ENCODE measurements around the gene BRI3BP. TPM values are rescaled to one million over a fixed set of nuclear protein-coding genes. Genes with fewer than 3 reads are reported as not detected.
A peak's percentile ranks its signal among the peaks of the same experiment; 100 is the strongest.

Gene BRI3BP
- total and polyA plus RNA-seq, 11 donors, result 1.1 to 5.3 (median 3.6) TPM

GRCh38 chr12:124947561-124948398 is 45.7 kb upstream of the BRI3BP start:
- peak in 3 of 5 donors; percentile 23 to 58 (median 44) for DNase-seq
- ATAC-seq, result peak; percentile 36 to 47 (median 41)
- no peak for TF ChIP-seq CTCF (IDR thresholded peaks at IDR 0.05)
- TF ChIP-seq POLR2A (IDR thresholded peaks at IDR 0.05), result no peak
- H3K27ac ChIP-seq, result peak overlapping the region in 4 of 12 donors; percentile 5 to 52 (median 16)
- whole genome bisulfite sequencing, 4 donors, result 55 to 77% (median 57%) methylated on average over 8 to 20 of the region's 20 CpGs
- H3K4me3 ChIP-seq, result no peak overlapping the region
- intact Hi-C loops (cut with DNase I), result no loop called here
- peaks cover 0 to 71% (median 37%) of the 10 kb centered on the region in 9 donors for H3K36me3 ChIP-seq
- H3K9me3 ChIP-seq, result no peaks in the 10 kb centered on the region
- H3K27me3 ChIP-seq, result no peaks in the 10 kb centered on the region
- H3K4me1 ChIP-seq, result peaks cover 0 to 14% (median 1%) of the 10 kb centered on the region in 12 donors

GRCh38 chr12:124949066-124949465 is 44.4 kb upstream of the BRI3BP start:
- Histone ChIP-seq H3K9me3 (no peaks in the 10 kb centered on the region), H3K4me3 (no peak overlapping the region), H3K27me3 (no peaks in the 10 kb centered on the region), H3K4me1 (peaks cover 0 to 14% (median 1%) of the 10 kb centered on the region in 12 donors), H3K36me3 (peaks cover 0 to 79% (median 50%) of the 10 kb centered on the region in 9 donors), H3K27ac (no peak overlapping the region)
- intact Hi-C loops (cut with DNase I), result no loop called here
- ATAC-seq (no peak), DNase-seq (peak in 2 of 5 donors; percentile 22 to 44)
- 92 to 96% (median 95%) methylated on average over 5 to 12 of the region's 12 CpGs for WGBS, 4 donors
- TF ChIP-seq CTCF (IDR thresholded peaks at IDR 0.05), result no peak
- no peak for TF ChIP-seq POLR2A (IDR thresholded peaks at IDR 0.05)

- Histone ChIP-seq H3K27ac (no peak overlapping the region), H3K36me3 (peaks cover 0 to 88% (median 60%) of the 10 kb centered on the region in 9 donors), H3K27me3 (no peaks in the 10 kb centered on the region), H3K4me3 (no peak overlapping the region), H3K4me1 (peaks cover 0 to 14% (median 1%) of the 10 kb centered on the region in 12 donors), H3K9me3 (no peaks in the 10 kb centered on the region)
- TF ChIP-seq CTCF (IDR thresholded peaks at IDR 0.05) (no peak), POLR2A (IDR thresholded peaks at IDR 0.05) (no peak)
- intact Hi-C loops (cut with DNase I), result no loop called here
- 91 to 96% (median 94%) methylated on average over 22 to 47 of the region's 47 CpGs for WGBS, 4 donors
- no peak for ATAC-seq
- peak in 1 of 5 donors; percentile 20 for DNase-seq
Observed at GRCh38 chr12:124949779-124950728, 43.4 kb upstream of the BRI3BP start.
